Hematopoietic multipotent progenitor cell (in vitro differentiated cells): ENCODE data around the gene ZDHHC14. TPM values are rescaled to one million over a fixed set of nuclear protein-coding genes. Genes with fewer than 3 reads are reported as not detected.
"Not testable (repeated sequence)": the region's sequence is repeated elsewhere in the genome, so short reads cannot be mapped to it uniquely, and the experiment has no call there.

Experiments used
- DNase-seq, 3 donors: peaks; one replicate each; pipeline ENCODE4 v3.0.0-alpha.2; 2011 to 2015; ENCODE audit warnings: low read depth in 2 of 3, low spot score in 2 of 3
- small RNA-seq: library from RNA; depleted of rRNA; stranded (forward); fragments of <200 nt; gene quantifications from one replicate; pipeline ENCODE3, GENCODE V24; 2012
- total RNA-seq: library from RNA; depleted of rRNA; stranded (reverse); fragments of >200 nt; gene quantifications from one replicate; pipeline ENCODE4 v1.2.3, GENCODE V29; 2012

Gene ZDHHC14
- total RNA-seq, 1 donor = 5.9 TPM

DNA sequence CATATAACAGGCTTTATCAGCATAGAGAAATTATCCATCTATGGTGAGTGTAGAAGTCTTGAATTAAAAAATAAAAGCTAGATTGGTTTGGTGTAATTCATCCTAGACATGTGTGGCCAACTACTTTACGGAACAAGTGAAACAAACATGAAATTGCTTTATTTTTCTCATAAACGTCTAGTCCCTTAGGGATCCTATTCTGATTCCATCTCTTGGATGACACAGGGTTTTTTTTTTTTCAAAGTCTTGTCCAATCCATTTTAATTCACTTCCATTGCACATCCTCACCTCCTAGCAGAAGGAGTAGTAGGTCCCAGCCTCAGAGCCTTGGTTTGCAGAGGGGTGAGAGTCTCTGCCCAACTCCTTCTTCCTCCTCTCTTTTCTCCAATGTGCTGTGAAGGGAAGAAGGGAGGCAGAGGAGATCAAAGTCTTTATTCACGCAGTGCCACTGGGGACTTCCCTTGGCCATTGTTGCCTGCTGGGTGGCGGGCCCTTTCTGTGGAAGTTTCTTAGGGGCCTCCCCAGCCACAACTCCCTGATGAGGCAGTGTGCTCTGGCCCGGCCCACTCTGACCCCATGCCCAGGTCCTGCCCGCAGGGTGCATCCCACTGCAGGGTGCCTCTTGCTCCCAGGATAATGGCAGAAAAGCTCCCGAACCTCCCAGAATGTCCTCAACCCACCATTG, 337.7 kb downstream of the ZDHHC14 start:
- no peak for DNase-seq

DNA sequence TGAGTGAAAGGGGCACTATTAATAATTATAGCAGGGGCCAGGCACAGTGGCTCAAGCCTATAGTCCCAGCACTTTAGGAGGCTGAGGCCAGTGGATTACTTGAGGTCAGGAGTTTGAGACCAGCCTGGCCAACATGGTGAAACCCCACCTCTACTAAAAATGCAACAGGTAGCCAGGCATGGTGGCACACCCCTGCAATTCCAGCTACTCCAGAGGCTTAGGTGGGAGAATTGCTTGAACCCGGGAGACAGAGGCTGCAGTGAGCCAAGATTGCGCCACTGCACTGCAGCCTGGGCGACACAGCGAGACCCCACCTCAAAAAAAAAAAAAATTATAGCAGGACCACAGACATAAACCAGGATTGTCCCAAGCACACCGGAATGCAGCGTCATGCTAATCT, 340.0 kb downstream of the ZDHHC14 start:
- DNase-seq = not testable (repeated sequence)

DNA sequence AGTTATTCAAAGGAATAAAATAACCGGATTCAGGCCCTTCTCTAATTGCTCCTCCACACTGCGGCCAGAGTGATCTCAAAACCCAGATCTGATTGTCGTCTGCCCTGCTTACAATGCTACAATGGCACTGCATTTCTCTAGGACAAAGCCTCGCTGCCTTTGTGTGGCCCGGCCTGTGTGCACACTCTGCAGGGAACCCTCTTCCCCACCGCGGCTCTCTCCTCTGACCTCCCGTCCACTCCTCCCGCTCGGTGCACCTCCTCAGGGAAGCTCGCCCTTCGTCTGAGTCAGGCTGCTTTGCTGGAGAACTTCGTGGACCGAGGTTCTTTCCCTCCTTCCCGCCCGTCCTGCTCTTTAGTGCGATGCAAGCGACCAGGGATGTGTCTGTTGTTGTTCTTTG, 340.4 kb downstream of the ZDHHC14 start:
- DNase-seq = no peak

DNA sequence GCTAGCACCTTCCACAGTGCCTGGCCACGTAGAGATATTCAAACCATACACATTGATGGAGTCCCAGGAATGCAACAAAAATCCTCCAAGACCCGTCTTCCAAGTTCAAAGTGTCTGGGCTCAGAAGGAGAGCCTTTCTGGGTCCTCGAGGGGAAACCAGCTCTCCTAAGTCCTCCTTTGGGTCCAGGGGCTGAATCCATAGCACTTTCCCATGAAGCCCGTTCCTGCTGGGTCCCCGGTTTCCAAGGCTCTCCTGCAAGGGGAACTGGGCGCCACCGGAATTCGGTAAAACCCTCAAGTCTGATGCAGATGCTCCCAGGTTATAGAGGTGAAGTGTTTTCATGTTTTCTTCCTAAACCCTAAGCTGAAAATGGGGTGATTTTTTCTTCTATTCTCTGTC, 340.8 kb downstream of the ZDHHC14 start:
- no peak for DNase-seq

DNA sequence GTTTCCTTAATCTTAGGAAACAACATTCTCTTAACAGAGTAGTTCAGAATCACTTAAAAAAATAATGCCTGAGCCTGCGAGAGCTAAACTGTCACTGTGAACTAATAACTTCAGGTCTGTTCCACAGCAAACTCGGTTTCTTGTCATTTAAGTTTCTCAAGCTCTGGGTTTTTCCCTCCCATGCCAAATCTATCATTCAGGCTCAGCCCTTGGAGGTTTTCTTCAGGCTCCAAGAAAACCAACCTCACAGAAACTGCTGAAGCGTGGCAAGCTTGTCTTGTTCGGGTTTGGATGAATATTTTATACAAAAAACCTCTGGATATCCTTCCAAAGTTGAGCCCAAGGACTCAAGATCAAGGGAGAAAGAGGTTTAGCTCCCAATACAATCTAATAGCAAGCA, 342.4 kb downstream of the ZDHHC14 start:
- no peak for DNase-seq

DNA sequence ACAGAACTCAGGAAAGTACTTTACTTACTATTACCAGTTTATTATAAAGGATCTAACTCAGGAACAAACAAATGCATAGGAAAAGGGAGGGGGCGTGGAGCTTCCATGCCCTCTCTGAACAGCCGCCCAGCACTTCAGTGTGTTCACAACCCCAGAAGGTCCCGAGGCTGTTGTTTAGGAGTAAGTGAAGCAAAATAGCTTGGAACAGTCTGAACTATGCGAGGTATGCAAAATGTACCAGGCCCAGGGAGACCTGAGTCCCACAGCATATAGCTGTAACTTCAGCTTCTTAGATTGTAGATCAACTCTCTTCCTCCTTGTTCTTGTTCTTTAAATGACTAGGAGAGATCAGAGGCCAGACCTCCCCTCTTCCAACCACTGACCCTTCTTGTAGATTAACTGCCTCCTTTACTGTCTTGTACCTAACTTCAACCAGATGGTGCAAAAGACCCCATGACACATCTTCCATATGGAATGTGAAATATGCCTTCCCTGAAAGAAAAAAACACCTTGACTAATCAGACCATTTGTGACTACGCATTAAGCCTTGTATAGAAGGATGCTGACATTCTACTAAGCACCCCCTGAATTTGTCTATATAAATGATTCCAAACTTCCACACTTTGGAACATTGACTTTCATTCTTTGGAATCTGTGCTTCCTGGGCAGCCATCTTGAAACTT, 343.3 kb downstream of the ZDHHC14 start:
- no peak for DNase-seq

DNA sequence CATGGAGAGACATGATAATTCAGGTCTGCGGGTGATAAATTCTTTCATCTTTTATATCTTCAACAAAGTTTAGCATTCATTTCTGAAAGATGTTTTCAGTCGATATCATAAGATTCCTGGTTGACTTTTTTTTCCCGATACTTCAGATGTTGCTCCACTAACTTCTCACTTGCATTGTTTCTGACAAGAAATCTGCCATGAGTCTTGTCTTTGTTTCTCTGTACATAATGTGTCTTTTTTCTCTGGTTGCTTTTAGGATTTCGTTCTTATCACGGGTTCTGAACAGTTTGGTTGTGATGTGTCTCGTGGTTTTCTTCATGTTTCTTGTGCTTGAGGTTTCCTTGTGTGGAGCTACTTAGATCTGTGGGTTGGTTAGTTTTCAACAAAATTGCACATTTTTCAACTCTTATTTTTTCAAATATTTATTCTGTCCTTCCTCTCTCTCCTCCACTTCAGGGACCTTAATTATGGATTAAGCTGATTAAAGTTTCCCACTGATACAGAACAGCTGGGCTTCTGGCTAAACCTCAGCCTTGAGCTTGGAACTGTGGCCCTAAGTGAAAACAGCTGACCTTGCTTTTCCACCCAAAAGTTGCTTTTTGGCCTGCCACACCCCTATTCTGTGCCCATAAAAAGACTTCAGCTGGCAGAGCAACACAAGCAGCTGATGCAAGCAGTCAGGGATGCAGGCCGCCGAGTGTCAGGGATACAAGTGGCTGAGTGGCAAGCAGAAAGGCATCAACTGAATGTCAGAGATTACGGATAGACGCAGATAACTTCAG, 344.2 kb downstream of the ZDHHC14 start:
- DNase-seq = no peak

DNA sequence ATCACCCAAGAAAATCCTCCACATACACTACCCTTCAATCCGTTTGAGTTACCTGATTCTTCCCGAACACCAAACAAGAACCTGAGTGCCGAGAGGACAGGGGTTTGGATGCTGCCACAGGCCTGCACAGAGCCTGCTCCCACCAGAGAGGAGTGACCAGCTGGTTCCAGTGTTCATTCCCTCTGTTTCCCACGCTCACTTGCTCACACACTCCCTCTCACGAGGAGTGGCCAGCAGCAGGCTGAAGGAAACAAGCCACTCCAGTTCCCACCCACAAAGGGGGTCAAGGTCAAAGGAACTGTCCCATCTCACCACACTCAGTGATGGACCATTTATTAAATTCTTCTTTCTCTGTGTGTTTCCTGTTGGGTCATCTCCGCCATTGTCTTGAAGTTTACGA, 344.8 kb downstream of the ZDHHC14 start:
- DNase-seq = no peak

DNA sequence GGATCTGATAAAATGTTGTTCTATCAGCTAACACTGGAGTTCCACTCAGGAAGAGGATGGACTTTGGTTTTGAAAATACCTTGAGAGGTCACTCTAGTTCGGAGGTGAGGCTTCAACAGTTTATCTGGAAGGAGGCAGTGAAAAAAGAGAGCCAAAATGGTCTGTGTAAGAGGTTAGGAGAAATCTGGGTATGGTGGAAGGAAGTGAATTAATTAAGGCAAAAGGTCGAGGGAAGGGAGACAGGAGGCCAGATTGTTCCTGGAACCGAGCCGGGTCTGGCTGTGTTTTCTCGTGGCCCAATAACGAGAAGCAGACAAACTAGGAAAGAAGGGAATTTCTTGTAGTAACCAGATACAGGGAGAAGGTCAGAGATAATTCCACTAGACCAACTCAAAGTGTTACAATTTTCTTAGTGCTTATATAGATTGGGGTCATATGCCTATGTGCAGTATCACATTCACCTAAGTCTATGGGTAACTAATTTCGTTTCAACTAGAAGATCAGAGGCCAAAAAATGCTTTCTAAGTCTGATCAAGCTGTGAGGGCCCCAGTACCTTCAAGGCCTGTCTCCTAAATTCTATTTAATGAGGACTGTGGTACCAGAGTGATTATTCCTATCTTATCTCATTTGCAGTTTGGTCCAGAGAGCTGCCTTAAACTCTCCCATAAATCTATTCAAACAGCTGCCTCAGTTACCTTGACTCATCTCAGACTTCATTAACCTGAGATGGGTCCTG, 346.1 kb downstream of the ZDHHC14 start:
- no peak for DNase-seq

Small RNA genes within 50 kb of the gene (small RNA-seq; reads per million reads assigned to genes)
- gene MIR3692 = 0.20 reads per million

Other genes starting within 250 kb of the ZDHHC14 start
- gene TMEM242, start 57.7 kb upstream of the ZDHHC14 start, total RNA-seq = 4.0 TPM